GM12864 (cell line): Measurements from ENCODE around the gene FBLN1.
"Not testable (repeated sequence)": the region's sequence is repeated elsewhere in the genome, so short reads cannot be mapped to it uniquely, and the experiment has no call there.

Experiments
- DNase-seq: peaks from one replicate; pipeline ENCODE4 v3.0.0-alpha.2; 2011; ENCODE audit warnings: low read depth
- H3K4me3 ChIP-seq: 2 replicates; pipeline ENCODE4 v1.5.1; 2011; ENCODE audit warnings: mild to moderate bottlenecking, low read depth, low read length, control low read depth
- TF ChIP-seq, protein P1 (sequence below): IDR thresholded peaks from 2 replicates; pipeline ENCODE4 v1.5.1; 2011; ENCODE audit warnings: low read depth, mild to moderate bottlenecking, moderate library complexity, low read length, control low read depth, inconsistent platforms; ENCODE audit errors: missing control alignments

FBLN1 gene

GRCh38 chr22:45598596-45599217 is 96.0 kb downstream of the FBLN1 start:
- DNase-seq, result no peak
- TF ChIP-seq, protein P1, sequence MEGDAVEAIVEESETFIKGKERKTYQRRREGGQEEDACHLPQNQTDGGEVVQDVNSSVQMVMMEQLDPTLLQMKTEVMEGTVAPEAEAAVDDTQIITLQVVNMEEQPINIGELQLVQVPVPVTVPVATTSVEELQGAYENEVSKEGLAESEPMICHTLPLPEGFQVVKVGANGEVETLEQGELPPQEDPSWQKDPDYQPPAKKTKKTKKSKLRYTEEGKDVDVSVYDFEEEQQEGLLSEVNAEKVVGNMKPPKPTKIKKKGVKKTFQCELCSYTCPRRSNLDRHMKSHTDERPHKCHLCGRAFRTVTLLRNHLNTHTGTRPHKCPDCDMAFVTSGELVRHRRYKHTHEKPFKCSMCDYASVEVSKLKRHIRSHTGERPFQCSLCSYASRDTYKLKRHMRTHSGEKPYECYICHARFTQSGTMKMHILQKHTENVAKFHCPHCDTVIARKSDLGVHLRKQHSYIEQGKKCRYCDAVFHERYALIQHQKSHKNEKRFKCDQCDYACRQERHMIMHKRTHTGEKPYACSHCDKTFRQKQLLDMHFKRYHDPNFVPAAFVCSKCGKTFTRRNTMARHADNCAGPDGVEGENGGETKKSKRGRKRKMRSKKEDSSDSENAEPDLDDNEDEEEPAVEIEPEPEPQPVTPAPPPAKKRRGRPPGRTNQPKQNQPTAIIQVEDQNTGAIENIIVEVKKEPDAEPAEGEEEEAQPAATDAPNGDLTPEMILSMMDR, result no peak
- H3K4me3 ChIP-seq, result no peak overlapping the region

- H3K4me3 ChIP-seq, result no peak overlapping the region
- TF ChIP-seq, protein P1, result no peak
- DNase-seq, result no peak
Observed at GRCh38 chr22:45599836-45600577, 97.3 kb downstream of the FBLN1 start.

GRCh38 chr22:45600790-45601730 is 98.4 kb downstream of the FBLN1 start:
- TF ChIP-seq, protein P1, result no peak
- no peak overlapping the region for H3K4me3 ChIP-seq
- no peak for DNase-seq

DNA sequence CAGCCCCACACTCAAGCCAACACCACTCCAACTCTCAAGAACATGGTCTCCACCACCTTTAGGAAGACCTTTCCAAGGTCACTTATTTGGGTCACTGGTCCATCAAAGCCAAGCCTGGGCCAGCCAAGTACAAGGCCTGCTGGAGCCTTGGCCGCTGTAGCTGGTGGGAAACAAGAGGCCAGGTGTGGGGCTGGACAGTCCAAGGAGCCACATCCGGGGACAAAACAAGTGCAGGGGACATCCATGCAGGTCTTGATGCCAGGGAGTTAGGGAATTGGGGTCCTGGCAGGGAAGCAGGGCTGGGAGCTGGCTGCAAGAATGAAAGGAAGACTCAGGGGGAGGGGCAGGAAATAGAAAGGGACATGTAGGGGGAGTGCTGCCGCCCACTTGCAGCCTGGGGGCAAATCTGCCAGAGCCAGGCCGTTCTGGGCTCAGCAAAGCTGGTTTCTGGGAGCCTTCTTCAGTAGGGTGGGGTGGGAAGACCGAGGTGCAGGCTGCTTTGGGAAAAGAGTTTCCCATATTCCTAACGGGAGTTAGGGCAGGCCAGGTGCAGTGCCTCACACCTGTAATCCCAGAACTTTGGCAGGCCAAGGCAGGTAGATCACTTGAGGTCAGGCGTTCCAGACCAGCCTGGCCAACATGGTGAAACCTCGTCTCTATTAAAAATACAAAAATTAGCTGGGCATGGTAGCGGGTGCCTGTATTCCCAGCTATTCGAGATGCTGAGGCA is 99.5 kb downstream of the FBLN1 start:
- DNase-seq, result no peak

GRCh38 chr22:45602824-45603595 is 100.3 kb downstream of the FBLN1 start:
- TF ChIP-seq, protein P1, result no peak
- no peak for DNase-seq
- no peak overlapping the region for H3K4me3 ChIP-seq

More for the DNA sequence above, 99.5 kb downstream of the FBLN1 start:
- no peak overlapping the region for H3K4me3 ChIP-seq
- TF ChIP-seq, protein P1, result no peak

DNA sequence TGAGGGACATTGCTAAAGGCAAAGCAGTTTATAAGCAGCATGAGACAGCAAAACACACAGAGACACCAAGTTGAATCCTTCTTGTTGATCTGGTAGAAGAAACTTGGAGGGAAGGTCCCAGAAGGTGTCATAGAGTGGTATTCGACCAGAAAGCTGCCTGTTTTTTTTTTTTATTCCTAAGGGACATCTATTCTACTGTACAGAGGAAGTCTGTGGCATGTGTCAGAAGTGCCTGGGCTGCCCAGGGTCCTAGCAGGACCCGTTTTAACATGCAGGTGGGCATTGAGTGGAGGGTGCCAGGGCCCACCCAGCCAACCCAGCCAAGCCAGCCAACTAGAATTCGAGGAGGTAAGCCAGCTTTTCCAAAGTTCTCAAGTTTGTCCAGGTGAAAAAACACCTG is 100.9 kb downstream of the FBLN1 start:
- TF ChIP-seq, protein P1, result no peak
- DNase-seq, result no peak
- H3K4me3 ChIP-seq, result no peak overlapping the region

DNA sequence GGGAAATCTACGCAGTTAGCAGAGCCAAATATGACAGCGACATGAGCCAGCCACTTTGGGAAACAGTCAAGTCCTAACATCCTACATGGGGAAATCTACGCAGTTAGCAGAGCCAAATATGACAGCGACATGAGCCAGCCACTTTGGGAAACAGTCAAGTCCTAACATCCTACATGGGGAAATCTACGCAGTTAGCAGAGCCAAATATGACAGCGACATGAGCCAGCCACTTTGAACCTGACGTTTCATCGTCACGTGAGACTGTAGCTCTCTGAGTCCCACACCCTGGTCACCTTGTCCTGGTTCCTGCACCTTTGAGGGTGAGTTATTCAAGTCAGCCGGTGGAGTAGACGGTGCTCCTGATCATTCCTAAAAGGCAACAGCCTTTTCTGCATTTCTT is 105.4 kb downstream of the FBLN1 start:
- H3K4me3 ChIP-seq, DNase-seq: not testable (repeated sequence)
